HL-60 (cell line): ENCODE results near the gene GGTLC2.

Experiments used
- POLR2AphosphoS5 ChIP-seq: IDR thresholded peaks from 2 replicates; pipeline ENCODE4 v1.6.1; 2012; ENCODE audit warnings: low read depth
- SPI1 ChIP-seq: IDR thresholded peaks from 2 replicates; pipeline ENCODE4 v1.6.1; 2012; ENCODE audit warnings: low read depth, mild to moderate bottlenecking, borderline replicate concordance
- TF ChIP-seq, protein P1 (sequence below): IDR thresholded peaks from one replicate; pipeline ENCODE4 v1.5.1; 2011; ENCODE audit warnings: low read length, control low read depth, inconsistent platforms; ENCODE audit not compliant: insufficient read depth
- TF ChIP-seq, protein P2 (sequence below): IDR thresholded peaks from 2 replicates; pipeline ENCODE4 v1.6.1; 2012; ENCODE audit warnings: low read depth; ENCODE audit not compliant: insufficient replicate concordance

DNA sequence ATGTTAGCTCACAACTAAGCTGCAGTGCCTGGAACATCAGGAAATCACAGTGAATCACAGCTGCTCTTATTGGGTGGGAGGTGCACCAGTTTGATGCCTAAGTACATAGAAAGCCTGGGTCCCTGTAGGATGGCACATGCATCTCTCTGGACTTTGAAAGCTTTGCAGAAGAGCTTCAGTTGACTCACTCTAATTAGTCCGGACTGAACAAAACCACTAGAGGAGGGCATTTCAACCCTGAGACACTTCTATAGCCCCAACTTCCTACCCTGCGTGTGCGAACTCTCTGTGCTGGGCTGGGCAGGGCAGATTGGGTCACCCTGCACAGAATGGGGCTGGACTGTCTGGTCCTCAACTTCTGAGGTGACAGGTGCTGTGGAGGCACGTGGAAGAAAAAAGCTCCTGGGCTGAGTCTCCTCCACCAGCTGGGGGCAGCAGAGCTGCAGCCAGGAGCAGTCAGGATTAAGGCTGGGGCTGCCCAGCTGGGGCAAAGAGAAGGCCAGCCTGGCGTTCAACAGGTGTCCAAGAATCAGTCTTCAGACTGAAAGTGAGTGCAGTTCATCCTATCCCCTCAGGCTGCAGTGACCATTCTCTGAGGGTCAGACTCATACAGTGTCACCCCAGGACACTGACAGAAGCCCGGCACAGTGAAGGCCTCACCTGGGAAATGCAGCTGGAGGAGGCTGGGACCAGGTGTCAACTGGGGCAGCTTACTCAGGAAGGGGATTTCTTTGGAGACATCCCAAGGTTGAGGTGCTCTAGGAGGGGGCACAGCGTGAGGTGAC is 22.1 kb downstream of the GGTLC2 start:
- TF ChIP-seq, protein P1, sequence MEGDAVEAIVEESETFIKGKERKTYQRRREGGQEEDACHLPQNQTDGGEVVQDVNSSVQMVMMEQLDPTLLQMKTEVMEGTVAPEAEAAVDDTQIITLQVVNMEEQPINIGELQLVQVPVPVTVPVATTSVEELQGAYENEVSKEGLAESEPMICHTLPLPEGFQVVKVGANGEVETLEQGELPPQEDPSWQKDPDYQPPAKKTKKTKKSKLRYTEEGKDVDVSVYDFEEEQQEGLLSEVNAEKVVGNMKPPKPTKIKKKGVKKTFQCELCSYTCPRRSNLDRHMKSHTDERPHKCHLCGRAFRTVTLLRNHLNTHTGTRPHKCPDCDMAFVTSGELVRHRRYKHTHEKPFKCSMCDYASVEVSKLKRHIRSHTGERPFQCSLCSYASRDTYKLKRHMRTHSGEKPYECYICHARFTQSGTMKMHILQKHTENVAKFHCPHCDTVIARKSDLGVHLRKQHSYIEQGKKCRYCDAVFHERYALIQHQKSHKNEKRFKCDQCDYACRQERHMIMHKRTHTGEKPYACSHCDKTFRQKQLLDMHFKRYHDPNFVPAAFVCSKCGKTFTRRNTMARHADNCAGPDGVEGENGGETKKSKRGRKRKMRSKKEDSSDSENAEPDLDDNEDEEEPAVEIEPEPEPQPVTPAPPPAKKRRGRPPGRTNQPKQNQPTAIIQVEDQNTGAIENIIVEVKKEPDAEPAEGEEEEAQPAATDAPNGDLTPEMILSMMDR, result peak; percentile 55
- TF ChIP-seq POLR2AphosphoS5 (no peak), SPI1 (no peak)
- TF ChIP-seq, protein P2, sequence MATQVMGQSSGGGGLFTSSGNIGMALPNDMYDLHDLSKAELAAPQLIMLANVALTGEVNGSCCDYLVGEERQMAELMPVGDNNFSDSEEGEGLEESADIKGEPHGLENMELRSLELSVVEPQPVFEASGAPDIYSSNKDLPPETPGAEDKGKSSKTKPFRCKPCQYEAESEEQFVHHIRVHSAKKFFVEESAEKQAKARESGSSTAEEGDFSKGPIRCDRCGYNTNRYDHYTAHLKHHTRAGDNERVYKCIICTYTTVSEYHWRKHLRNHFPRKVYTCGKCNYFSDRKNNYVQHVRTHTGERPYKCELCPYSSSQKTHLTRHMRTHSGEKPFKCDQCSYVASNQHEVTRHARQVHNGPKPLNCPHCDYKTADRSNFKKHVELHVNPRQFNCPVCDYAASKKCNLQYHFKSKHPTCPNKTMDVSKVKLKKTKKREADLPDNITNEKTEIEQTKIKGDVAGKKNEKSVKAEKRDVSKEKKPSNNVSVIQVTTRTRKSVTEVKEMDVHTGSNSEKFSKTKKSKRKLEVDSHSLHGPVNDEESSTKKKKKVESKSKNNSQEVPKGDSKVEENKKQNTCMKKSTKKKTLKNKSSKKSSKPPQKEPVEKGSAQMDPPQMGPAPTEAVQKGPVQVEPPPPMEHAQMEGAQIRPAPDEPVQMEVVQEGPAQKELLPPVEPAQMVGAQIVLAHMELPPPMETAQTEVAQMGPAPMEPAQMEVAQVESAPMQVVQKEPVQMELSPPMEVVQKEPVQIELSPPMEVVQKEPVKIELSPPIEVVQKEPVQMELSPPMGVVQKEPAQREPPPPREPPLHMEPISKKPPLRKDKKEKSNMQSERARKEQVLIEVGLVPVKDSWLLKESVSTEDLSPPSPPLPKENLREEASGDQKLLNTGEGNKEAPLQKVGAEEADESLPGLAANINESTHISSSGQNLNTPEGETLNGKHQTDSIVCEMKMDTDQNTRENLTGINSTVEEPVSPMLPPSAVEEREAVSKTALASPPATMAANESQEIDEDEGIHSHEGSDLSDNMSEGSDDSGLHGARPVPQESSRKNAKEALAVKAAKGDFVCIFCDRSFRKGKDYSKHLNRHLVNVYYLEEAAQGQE, result no peak
